GM18951 (cell line): ENCODE results near the gene ANKEF1.

Experiments
- POLR2A ChIP-seq: IDR thresholded peaks from 4 replicates; pipeline ENCODE4 v1.6.1; 2011; ENCODE audit warnings: mild to moderate bottlenecking; ENCODE audit not compliant: insufficient read length, insufficient read depth; ENCODE audit errors: extremely low read depth
- in situ Hi-C: fragments of 300-500 bp; cut with MboI; formaldehyde crosslinking; loops from one replicate; pipeline ENCODE4 v1.12.0; 2022; ENCODE audit warnings: low sequenced_read_pairs, mixed read lengths, inconsistent platforms; ENCODE audit not compliant: unreplicated experiment

Gene ANKEF1

DNA sequence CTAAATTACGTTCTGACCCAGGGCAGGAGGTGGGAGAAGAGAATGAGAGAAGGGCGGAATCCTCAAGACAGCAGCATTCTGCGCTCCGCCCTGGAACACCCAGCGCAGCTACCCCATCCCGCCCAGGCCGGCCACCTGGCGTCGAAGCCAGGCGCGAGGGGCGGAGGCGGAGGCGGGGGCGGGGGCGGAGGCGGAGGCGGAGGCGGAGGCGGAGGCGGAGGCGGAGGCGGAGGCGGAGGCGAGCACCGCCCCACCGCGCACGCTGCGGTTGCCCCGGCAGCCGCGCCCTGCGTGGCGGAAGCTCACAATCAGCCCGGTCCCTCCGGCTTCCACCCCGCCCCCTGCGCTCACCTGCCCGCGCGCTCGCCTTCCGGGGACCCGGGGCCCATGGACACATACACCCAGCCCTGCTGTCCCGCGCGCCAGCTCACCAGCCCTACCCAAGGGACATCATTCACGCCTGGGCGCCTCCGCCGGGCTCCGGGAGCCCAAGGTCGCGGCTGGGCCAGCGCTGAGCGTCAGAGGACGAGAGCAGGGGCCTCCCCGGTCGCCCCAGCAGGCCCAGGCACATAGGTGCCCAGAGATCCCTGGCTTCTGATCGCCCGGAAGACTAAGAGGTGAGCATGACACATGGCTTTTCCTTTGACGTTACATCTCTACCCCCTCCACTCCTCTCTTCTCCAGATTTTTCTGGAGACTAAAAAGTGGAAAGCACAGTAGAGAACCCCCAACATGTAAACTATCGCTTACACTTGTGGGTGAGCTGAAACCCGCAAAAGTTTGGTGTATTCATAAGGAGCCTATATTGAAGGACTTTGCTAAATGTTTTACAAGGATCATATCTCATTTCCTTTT, at the start of gene ANKEF1:
TSS of gene ANKEF1 (plus strand) at position 271 of the 855 bp plus-strand sequence. CDS start 3,315 bp downstream, outside the sequence.
- in situ Hi-C loops: no loop called here
- peak; percentile 30 for TF ChIP-seq POLR2A

DNA sequence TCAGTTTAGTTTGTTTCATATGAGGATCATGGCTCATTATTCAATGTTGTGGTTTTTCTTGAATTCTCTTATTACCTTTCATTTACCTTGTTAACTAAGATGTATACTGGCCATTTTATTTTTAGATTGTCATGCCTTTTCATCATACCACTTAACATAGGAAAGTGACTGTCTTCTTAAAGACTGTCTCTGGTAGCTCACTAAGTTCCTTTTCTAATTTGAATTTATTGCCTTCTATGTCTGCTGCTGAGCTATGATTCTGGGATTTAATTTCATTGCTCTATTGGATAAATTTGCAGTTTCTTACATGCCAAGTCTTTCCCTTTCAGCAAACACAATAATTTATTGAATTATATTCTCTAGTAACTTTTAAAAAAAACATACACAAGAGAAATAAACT, 49.5 kb upstream of the ANKEF1 start:
- TF ChIP-seq POLR2A: no peak
- in situ Hi-C loops: no loop called here

DNA sequence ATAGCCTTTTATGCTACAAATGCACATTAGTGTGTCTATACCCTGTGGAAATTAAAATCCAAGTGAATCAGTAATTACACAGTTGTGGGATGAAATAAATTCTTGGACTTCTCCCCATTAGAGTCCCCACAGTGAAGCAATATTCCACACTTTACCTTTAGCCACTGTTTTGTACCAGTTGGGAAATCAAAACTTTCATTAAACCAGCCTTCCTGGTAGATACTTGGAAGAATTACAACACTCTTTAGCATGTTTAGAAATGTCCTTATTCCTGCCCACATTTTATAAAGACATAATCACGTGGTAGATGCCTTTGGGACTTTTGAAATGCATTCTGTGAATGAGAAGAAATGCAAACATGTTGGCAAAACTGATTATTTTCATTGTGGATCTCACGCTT, 49.0 kb upstream of the ANKEF1 start:
- in situ Hi-C loops: no loop called here
- TF ChIP-seq POLR2A: no peak

DNA sequence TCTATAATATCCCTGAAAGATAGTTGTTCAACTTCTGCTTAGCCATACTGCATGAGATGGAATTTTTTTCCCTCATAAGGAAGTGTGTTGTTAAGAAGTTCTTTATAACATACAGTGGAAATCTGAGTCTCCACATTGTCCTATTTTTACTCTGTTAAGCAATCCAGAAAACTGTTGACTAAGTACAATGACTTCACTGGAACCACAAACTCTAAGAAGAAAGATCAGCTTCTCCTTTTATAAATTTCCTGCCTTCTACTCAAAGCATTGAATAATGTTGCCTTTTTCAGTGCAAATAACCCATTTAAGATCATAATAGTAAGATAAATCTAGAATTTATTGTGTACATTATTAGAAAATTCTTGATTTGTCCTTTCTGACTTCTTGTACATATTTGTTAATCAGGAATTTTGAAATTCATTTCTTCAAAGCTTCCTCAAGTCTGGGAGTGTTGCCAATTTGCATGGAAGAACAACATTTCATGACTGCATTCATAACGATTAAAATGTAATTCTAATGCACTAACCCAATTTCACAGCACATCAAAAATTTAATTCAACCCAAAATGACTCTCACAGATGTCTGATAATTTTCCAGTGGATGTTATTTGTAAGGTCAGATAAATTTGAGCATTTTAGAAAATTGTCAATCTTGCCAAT, 45.6 kb upstream of the ANKEF1 start:
- no peak for TF ChIP-seq POLR2A
- in situ Hi-C loops: no loop called here

DNA sequence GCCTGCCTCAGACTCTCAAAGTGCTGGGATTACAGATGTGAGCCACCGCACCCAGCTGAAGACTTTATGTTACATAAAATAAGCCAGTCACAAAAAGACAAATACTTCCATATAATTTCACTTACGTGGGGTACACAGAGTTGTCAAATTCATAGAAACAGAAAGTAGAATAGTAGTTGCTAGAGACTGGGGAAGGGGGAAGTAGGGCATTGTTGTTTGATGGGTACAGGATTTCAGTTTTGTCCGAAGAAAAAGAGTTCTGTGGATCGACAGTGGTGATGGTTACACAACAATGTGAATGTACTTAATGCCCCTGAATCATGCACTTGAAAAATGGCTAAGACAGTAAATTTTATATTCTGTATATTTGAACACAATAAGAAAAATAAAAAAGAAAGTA, 41.6 kb upstream of the ANKEF1 start:
- in situ Hi-C loops: no loop called here
- TF ChIP-seq POLR2A: no peak

DNA sequence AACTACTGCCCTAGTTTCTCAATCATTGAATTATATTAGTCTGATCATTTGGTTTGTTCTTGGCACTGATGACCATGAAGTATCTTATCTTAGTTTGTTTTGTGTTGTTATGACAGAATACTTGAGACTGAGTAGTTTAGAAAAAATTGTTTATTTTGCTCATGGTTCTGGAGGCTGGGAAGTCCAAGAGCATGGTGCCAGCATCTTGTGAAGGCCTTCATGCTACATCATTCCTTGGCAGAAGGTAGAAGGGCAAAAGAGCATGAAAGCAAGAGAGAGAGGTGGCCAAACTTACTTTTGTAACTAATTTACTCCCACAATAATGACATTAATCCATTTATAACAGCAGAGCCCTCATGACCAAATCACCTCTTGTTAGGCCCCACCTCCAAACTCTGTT, 40.1 kb upstream of the ANKEF1 start:
- in situ Hi-C loops: no loop called here

DNA sequence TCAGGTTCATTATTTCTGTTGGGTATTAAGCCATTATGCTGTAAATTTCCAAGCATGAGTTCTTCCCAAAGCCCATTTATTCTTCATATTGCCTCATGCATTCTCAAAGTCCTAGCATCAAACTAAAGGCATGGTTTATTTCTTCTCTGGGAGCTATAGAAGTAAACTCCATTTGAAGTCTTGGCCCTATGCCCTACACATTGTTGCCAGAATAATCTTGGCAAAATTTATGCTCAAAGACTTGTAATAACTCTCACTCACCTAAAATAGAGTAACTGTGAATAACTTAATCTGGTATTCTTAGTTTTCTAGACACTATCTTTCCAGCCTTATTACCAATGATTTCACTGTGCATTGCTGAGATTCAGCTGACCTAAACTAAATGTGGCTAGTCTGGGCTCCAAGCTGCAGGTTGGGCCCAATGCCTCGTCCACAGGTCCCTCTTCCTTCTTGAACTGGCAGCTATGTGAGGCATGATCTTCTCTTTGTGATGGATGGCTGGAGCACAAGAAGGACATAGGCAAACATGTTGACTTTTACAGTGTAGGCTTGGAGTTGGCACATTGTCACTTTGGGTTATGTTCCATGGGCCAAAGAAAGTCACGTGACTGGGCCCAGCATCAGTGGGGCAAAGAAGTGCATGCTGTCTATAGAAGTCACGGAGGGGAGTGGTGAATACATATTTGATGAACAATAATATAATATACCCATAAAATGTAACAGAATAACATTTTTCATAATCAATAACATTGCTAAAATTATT, 39.1 kb upstream of the ANKEF1 start:
- no peak for TF ChIP-seq POLR2A
- in situ Hi-C loops: no loop called here

More for the DNA sequence above, 40.1 kb upstream of the ANKEF1 start:
- no peak for TF ChIP-seq POLR2A

DNA sequence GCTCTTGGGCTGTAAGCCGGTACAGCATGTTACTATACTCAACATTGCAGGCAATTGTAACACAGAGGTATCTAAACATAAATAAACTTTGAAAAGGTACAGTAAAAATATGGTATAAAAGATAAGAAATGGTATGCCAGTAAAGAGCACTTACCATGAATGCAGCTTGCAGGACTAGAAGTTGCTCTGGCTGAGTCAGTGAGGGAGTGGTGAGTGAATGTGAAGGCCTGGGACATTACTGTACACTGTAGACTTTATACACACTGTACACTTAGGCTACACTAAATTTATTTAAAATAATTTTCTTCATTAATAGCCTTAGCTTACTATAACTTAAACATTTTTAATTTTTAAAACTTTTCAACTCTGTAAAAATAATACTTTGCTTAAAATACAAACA, 37.8 kb upstream of the ANKEF1 start:
- in situ Hi-C loops: no loop called here
- no peak for TF ChIP-seq POLR2A

DNA sequence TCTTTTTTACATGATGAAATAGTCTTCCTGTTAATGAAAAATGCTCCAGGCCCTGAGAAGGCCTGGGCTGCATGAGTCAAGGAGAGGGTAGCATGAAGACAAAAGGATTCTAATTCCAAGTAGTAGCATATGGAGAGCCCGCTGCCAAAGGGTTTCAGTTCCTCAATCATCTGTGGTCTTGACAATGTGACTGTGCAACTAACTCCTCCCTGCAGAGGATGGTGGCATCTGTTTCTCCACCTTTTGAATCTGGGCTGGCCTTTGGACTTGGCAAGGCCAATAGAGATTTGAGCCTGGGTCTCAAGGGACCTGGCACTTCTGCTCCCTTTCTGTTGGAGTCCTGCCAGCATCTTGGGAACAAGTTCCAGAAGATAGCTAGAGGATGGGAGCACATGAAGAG, 35.1 kb upstream of the ANKEF1 start:
- TF ChIP-seq POLR2A: no peak
- in situ Hi-C loops: no loop called here

DNA sequence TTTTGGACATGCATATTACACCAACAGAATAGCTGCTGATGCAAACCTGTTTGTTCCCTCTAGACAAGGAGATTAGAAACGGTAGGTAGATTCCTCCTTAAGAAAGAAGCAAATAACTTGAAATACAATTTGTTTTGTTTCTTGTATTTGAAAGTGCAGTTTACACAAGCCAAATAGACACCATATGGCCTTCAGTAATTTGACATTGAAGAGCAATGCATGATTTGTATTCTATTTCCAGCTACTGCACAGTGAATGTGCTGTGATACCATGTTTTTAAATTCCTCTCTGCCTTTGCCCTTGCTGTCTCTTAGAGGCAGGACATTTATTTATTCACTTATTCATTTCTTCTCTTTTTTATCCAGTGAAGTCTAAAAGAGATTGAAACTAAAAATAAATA, 31.9 kb upstream of the ANKEF1 start:
- in situ Hi-C loops: no loop called here
- TF ChIP-seq POLR2A: no peak

DNA sequence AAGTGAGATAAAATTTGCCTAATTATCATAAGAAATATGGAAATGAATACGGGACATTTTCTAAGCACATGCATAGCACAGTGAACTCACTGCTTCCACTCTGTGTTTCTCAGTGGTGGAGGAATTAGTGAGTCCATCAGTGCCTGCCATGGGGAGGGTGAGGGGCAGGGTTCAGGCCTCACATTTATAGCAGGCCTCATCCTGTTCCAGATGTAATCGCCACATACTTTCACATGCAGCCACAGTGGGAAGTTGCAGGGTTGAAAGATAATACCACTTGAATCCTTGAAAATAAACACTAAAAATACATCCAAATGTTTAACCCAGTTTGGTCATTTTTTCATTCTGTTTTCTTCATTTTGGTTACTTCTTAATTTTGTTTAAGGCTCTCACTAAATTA, 29.9 kb upstream of the ANKEF1 start:
- no peak for TF ChIP-seq POLR2A
- in situ Hi-C loops: no loop called here

DNA sequence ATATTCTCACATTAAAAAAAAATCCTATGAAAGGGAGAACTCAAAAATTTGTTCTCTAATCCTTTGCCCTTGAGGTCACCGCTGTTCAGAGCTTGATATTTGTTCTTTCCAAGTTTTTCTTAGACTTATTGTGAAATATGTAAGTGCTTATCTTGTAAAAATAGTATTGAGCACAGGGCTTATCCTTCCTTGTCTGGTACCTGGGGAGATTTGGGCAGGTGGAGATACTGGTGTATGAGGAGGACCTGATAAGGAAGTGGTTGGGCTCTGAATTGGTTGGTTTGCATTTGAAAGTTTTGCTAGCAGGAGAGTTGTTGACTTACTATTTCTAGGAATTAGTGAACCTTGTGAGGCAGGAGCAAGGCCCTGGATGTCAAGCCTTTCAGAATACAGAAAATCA, 28.9 kb upstream of the ANKEF1 start:
- no peak for TF ChIP-seq POLR2A
- in situ Hi-C loops: no loop called here

DNA sequence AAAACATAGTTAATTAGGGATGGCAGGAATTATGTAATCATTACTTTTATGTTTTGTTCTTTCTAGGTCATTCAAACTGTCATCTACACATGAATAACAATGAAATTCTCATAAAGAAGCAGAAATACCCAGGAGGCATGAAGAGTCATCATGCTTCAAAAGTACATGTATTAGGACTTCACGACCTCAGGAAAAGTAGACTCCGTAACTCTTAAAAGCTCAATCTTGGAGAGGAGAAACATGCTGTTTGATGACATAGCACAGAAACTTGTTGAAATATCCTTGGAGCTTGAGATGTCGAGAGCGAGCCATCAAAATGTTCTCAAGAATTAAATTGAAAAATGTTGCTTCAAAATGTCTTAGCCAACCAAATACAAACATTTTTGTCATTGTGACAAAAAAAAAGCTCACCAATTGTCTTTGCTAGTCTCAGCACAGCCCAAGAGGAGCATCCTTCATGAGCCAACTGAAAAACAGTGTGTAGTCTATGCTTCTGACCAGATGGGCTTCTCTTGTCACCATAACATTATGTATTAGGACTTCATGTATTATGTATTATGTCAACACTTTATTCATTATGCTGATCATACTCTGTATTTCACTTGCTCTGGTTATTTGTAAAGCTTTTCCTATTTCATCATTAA, 28.2 kb upstream of the ANKEF1 start:
- no peak for TF ChIP-seq POLR2A
- in situ Hi-C loops: no loop called here

DNA sequence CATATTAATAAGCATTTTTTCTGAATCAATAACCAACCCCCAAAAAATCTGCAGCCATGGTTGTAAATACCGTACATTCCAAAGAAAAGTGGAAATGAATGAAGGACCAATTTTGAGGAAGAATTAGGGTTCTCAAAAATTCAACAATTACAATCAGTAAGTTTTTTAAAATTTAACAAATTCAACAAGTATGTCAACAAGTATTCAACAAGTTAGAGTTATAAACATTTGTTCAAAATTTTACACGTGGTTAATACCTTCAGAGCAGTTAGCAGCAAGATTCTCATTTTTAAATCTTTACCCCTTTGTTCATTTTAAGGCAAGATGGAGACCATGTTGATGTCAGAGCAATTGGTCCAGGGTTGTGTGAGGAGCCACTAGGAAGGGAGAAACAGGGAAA, 27.6 kb upstream of the ANKEF1 start:
- in situ Hi-C loops: no loop called here
- no peak for TF ChIP-seq POLR2A
